HG03196 (cell line): ENCODE results near the gene MIER2.

Experiments
- ATAC-seq: cut with Tn5 transposase; IDR thresholded peaks from one replicate; pipeline ENCODE4 v1.9.1; 2021; ENCODE audit not compliant: unreplicated experiment

Gene MIER2

DNA sequence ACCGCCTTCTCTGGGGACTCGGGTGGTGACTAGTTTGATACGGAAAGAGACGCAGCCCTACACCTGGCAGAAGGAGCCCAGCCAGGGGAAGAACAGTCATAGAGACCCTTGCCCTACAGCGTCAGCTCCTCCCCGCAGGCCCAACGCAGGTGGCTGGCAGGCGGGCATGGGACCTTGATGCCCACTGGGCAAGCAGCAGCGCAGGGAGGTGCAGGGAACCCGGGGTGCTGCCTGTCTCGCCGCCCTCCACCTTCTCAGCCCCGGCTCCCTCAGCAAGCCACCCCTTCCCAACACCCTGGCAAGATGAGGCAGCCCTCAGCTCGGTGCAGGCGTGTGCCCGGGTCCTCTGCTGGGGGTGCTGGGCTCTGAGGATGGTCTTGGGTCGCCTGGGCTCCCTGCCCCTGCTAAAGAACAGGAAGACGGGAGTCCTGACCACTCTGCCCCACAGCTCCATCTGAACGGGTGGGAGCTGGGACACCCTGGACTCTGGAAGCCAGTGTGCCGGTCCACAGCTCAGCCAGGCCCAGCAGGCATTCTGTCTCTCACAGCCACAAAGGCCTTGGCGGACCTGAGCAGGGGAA, 9.0 kb downstream of the MIER2 start:
- no peak for ATAC-seq

- no peak for ATAC-seq
Measured at GRCh38 chr19:335072-335471, 9.5 kb downstream of the MIER2 start.

DNA sequence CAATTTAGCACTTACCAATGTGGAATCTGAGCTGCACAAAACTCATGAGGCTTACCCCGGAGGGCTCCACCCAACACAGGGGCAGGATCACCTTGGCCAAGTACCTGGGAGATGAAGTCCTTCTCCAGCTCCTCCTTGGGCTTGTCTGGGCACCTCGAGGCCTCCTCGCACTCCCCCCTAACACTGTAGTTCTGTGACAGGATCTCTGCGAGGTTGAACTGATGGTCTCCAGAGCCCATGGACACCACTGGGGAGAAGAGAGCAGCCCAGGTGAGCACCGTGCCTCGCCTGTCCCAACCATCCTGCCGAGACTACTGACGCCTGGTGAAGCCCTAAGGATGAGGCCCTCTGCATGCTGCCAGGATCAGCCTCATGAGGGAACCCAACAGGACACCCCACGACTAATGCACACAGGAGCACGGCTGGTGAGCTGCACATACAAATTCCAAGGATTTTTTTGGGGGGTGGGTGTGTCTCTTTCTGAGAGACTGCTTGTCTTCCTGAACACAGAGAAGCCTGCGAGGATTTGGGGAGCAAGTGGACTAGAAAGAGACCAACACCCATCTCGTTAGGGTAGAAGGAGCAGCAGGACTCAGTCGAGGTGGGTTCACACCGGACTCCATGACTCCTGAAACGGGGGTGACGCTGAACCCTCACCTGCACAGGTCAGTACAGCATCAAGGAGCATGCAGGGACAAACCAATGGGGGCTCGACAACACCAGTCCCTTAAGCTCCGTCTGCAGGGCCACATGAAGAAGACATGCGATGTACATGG, 10.1 kb downstream of the MIER2 start:
- no peak for ATAC-seq

- ATAC-seq, result no peak
Measured at GRCh38 chr19:330503-330902, 14.1 kb downstream of the MIER2 start.

- no peak for ATAC-seq
Measured at GRCh38 chr19:329876-330275, 14.7 kb downstream of the MIER2 start.

DNA sequence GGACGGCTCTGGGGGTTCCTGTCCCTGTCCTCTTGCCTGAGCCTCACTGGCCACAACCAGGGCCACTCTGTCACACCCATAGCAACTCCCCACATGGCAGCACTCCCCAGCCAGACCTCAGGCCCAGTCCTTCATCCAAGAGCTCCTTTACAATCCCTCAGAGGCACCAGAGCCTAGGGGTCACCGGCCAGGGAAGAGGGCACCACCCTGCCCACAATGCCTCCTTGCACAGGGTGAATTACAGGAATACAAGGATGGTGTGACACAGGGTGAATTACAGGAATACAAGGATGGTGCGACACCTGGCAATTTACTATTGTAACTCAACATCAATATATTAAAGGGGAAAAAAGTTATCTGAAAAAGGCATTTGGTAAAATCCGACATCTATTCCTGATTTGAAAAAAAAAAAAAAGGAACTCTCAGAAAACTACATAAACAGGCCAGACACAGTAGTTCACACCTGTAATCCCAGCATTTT, 16.5 kb downstream of the MIER2 start:
- no peak for ATAC-seq

GRCh38 chr19:327291-328024, 17.1 kb downstream of the MIER2 start:
- ATAC-seq, result no peak

GRCh38 chr19:326871-327270, 17.7 kb downstream of the MIER2 start:
- no peak for ATAC-seq

- ATAC-seq, result no peak
Measured at GRCh38 chr19:325937-326565, 18.5 kb downstream of the MIER2 start.

DNA sequence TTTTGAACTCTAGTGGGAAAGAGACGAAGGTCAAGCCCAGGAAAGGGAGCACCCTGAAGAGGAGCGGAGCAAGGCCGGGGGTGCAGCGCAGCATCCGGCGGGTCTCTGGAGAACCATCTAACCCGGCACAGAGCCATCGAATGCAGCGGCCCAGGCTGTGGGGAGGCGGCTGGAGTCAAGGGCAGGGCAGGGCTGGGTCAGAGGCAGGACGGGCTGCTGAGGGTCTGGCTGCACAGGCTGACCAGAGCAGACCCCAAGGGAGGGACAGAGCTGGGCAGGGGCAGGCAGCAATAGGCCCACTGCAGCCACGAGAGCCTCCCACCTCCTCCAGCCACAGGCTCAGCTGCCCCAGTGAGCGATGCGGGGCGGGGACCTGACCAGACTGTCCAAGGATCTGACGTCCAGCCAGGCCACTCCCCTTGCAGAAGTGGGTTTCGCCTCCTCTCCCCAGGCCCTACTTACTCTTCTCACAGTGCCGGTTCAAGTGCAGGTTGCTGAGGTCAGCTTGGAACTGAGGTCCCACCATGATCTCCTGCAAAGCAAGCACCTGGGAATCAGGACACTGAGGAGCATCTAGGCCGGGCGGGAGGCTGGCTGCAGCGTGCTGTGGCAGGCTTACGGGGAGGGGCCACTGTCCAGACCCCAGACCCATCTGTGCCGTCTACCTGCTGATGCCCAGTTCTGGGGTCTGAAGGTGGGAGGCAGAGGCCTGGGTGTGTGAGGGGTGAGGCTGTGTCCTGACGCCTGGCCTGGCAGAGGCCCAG, 19.2 kb downstream of the MIER2 start:
- no peak for ATAC-seq

GRCh38 chr19:324716-325115, 19.9 kb downstream of the MIER2 start:
- no peak for ATAC-seq

- ATAC-seq, result no peak
Measured at GRCh38 chr19:322616-323015, 22.0 kb downstream of the MIER2 start.

- no peak for ATAC-seq
Measured at GRCh38 chr19:318509-318774, 26.2 kb downstream of the MIER2 start.

DNA sequence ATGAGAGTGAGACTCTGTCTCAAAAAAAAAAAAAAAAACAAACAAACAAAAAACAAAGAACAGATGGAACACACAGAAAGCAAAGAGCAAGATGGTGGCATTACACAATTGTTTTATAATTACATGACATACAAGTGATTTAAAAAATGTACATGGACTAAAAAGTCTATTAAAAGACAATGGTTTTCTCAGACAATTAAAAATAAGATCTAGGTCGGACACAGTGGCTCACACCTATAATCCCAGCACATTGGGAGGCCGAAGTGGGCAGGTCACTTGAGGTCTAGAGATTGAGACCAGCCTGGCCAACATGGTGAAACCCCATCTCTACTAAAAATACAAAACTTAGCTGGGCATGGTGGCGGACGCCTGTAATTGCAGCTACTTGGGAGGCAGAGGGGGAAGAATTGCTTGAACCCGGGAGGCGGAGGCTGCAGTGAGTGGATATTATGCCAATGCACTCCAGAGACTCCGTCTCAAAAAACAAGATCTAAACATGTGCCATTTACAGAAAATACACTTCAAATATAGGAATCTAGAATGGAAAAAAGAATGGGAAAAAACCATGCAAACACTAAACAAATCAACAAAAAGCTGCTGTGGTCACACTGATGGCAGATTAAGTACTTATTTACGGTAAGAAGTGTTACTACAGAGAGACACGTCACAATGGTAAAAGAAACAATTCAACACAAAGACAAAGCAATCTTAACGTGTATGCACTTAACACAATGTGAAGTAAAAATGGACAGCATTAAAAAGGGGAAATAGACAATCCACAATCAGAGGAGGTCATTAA, 26.7 kb downstream of the MIER2 start:
- no peak for ATAC-seq

DNA sequence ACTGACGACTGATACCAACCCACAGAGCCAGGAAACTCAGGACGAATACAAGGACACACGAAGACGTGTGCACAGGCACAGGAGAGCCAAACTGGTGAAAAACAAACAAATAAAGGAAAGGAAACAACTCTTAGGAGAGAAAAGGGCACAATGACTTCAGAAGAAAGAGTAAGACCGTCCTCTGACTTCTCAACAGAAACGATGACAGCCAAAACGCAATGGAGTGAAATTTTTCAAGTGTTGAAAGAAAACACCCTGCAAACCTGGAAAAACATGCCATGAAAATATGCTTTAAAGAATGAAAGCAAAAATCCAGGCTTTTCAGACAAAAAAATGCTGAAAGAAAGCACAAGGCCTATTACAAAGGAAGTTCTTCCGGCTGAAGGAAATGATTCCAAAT, 28.8 kb downstream of the MIER2 start:
- ATAC-seq, result no peak

GRCh38 chr19:313988-314815, 30.4 kb downstream of the MIER2 start:
- no peak for ATAC-seq

DNA sequence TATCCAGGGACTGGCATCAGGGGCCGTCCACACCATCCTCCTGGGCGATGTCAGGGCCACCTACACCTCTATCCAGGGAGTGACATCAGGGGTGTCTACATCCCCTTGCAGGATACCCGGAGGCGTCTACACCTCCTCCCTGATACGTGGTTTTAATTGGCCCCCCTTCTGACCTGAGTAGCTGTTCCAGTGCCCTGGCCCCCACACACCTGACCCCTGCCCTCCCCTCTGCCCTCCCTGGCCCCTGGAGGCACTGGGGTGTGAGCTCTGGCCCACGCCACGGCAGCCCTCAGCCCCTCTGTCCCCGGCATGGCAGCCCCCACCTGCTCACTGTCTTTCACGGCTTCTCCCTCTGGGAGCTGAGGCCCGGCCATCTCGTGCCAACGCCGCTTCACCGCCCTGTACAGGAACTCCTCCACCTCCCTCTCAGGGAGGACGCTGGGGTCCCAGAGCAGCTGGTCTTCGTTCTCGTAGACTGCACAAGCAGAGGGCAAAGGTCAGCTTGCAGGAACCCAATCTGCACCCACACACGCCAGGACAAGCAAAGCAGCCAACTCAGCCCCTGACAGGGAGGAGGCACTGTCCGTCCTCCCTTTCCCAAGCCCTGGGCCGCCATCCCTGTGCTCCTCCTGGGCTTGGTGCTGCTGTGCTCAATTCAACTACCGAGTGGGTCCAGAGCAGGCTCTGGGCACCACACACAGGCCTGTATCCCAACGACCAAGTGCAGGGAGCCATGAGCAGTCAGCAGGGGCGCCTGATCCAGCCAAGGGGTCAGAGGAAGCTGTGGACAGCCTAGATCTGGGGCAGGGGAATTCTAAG, 31.2 kb downstream of the MIER2 start:
- no peak for ATAC-seq

GRCh38 chr19:311813-312261, 32.8 kb downstream of the MIER2 start:
- ATAC-seq, result no peak
